Non-pigmented ciliary epithelial cell (primary cell): ENCODE data around the gene TTC9.

Source experiments
- DNase-seq: peaks from one replicate; pipeline ENCODE4 v3.0.0-alpha.2; 2010; ENCODE audit warnings: low read depth

Gene TTC9

DNA sequence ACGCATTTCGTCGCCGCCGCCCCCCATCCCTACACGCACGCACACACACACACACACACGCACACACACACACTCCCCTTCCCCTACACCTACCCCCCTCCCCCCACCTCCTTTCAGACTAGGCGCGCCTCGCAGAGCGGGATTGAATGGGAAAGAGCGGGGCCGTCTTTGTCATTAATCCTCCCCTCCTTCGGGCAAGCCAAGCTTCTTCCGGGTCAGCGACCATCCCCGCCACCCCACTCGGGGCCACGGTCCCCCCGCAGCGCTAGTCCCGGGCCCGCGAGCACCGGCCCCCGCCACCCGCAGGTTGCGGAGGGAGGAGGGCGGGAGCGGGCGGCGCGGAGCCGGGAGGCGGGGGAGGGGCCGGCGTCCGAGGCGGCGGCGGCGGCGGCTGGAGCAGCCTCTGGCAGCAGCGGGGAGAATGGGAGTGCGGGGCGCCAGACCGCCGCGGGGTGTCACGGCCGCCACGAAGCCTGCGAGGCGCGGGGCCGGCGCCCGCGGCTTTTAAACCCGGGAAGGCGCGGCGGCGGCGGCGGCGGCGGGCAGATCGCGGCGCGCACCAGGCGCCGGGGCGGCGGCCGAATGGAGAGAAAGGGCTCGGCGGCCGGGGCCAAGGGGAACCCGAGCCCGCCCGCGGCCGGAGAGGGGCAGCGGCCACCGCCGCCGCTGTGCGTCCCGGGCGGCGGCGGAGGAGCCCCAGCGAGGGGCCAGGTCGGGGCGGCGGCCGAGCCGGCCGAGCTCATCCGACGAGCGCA, at the start of gene TTC9:
Gene TTC9 (plus strand): TSS at position 369 of the 755 bp plus-strand sequence. CDS start 214 bp downstream, at position 583.
- no peak for DNase-seq

- DNase-seq, result no peak
Measured at GRCh38 chr14:70594461-70594860, 47.3 kb upstream of the TTC9 start.

DNA sequence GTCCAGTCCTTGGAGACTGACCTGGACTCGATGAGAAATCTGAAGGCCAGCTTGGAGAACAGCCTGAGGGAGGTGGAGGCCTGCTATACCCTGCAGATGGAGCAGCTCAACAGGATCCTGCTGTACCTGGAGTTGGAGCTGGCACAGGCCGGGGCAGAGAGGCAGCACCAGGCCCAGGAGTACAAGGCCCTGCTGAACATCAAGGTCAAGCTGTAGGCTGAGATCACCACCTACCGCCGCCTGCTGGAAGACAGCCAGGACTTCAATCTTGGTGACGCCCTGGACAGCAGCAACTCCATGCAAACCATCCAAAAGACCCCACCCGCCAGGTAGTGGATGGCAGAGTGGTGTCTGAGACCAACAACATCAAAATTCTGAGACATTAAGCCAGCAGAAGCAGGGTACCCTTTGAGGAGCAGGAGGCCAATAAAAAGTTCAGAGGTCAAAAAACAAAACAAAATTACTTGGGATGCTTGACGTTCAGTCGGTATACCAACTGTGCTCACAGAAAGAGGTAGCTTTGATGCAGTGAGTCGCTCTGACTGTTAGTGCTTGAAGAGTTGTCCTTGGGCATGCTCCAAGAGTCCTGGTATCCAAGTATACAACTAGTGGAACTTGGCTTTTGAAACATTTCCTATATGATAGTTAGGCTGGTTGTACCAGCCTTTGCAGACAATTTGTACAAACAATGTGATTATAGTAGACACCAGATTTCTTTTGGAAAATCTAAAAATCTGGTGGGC, 46.1 kb upstream of the TTC9 start:
- no peak for DNase-seq

- DNase-seq, result no peak
Measured at GRCh38 chr14:70597731-70598130, 44.0 kb upstream of the TTC9 start.

DNA sequence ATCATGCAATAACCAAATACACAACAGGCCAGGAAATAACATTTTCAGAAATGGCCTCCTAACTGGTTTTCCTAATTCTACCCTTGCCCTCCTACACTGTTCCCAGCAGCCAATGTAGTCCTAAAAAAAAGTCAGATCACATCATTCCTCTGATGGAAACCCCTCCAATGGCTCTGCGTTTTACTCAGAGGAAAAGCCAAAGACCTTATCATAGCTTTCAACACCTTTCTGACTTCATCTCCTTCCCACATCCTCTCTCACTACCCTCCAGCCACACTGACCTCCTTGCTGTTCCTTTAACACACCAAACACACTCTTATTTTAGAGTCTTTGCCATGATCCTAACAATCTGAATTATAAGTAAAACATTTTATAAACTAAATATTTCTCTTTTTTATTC, 42.4 kb upstream of the TTC9 start:
- DNase-seq, result no peak

- peak; percentile 56 for DNase-seq
Measured at GRCh38 chr14:70600382-70601157, 41.1 kb upstream of the TTC9 start, which contains the start of gene MED6. TSS of gene MED6 (minus strand) at chr14:70600655. CDS start at chr14:70600637, 18 bp downstream.

GRCh38 chr14:70601162-70601561, 40.6 kb upstream of the TTC9 start:
- peak; percentile 24 for DNase-seq

GRCh38 chr14:70602254-70602653, 39.5 kb upstream of the TTC9 start:
- DNase-seq, result no peak

GRCh38 chr14:70611216-70611615, 30.5 kb upstream of the TTC9 start:
- DNase-seq, result no peak

GRCh38 chr14:70616646-70617045, 25.1 kb upstream of the TTC9 start:
- DNase-seq, result no peak

DNA sequence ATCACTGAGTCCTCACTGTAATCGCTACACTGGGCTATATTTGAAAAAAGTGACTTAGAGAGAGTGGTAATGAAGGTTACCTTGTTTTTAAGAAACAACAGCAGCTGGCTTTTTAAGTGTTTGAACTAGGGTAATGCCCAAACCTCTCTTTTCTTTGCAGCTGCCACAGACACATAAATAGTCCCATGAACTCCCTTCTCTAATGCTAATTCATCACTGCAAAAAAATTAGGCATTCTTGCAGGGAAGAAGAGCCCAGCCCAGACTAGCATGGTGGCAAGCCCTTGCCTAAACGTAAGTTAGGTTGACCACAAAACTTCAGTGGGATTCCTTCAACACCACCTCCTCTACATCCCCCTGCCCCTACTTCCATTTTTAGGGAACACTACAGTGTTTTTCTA, 23.4 kb upstream of the TTC9 start:
- DNase-seq, result no peak

GRCh38 chr14:70619708-70620107, 22.0 kb upstream of the TTC9 start:
- no peak for DNase-seq

DNA sequence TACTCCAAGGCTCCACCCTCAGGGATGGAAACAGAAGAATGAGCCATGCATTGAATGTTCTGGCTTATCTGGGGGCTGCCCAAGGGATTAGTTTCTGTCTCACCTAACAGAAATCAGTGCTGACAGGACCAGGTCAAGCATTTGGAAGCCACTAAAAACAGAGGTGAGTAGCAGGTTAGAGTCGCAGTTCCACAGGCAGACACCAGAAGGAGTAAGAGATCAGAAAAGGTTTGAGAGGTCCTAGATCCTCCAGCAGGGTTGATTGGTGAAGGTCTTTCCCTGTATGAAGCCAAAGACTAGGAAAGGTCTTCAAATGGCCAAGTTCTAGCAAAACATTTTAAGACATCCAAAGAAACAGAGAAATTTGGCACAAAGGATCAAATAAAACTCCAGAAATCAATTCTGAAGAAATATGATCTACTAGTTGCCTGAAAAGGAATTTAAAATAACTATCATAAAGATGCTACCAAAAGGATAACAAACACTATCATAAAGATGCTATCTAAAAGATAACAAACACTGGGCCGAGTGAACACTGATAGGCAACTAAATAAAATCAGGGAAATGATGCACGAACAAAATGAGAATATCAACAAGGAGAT, 19.5 kb upstream of the TTC9 start:
- no peak for DNase-seq

DNA sequence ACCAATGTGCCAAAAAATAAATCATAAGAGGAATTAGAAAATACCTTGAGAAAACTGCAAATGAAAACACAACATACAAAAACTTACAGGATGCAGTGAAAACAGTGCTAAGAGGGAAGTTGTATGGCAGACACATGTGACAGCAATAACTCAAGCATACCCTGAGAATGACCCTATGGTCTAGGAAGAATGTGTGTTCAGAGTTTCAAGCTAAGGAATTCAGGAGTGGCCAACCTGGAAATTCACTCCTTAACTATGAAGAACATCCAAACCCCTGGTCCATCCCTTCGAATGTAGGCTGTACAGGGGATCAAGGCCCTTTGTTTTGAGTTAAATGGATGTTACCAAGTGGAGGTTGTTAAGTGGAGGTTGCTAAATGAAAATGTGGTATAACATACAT, 16.7 kb upstream of the TTC9 start:
- DNase-seq, result no peak

DNA sequence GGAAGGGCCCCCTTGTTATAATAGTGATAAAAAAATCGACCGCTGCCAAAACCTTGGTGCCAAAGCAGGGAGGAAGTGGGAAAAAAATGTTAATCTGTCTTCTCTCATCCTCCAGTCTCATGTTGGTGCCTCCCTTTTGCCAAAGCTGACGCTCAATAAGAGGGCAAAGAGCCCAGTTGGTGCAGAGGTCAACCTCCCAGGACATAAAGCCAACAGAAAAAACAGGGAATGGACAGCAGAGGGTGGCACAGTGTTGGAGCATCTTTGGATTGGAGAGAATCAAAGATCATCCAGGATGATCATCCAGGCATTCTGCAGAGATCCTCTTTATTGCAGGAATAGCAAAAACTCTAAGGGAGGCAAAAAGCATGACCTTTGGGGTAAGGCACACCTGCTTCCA, 9.8 kb upstream of the TTC9 start:
- DNase-seq, result no peak

DNA sequence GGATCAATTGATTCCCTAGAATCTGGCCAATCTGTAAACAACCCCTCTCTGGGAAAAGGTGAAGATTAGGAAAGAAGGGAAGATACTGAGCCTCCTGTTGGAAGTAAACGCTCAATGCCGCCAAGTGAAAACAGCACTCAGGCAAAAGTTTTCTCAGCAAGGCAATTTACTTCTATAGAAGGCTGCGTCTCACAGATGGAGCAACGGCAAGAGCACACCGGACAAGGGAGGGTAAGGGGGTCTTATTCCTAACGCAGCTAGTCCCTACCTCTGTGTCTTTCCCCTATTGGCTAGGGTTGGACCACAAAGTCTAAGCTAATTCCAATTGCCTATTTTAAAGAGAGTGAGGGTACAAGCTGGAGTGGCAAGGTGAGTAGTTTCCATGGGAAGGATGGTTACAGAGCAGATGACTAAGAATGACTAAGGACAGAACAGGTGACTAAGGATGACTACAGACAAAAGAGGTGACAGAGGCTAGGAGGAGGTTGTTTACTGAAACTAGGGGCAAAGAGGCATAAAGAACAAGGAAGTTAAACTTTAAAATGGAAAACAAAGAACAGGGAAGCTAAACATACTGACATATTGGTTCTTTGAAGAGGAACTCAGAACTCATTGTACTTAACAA, 5.6 kb upstream of the TTC9 start:
- DNase-seq, result no peak

DNA sequence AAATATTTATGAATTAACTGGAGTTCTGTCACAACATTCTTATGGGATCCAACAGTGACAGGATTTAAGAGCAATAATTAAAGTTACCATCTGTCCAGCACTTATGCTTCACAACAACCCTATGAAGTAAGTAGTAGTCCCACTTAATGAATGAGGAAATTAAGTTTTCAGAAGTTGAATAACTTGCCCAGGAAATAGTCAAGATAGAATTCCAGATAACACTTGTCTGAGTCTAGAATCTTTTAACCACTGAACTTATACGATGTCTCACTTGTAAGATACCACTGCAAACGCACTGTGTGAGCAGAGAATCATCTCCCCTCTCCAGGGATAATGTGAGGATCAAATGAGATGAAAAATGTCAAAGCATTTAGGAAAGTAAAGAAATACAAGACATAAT, 3.3 kb upstream of the TTC9 start:
- no peak for DNase-seq

DNA sequence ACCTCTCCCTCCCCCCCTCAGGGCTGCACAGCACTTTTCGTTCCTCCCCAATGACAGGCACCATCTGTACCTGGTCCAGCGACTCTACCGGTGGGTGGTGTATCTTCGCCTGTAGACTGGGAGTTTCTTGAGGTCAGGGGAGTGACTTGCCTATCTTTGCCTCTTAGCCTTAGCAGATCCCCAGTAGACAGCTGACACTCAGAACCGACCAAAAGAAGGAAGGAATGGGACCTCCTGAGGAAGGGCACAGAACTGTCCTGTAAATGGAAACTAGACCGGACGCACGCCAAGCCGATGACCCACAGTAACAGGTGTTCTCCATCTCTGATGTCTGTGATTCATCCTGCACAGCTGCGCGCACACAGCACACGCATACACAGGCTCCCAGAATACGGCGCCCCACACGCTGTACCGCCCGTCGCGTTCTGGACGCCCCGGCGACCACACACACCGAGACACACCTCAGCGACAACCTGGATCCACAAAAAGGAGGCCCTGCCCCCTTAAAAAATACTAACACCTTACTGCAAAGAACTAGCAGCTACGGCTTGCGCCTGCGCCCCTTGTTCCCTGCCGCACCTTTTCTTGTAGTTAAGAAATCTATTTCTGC, 673 bp upstream of the TTC9 start:
- DNase-seq, result peak; percentile 35

DNA sequence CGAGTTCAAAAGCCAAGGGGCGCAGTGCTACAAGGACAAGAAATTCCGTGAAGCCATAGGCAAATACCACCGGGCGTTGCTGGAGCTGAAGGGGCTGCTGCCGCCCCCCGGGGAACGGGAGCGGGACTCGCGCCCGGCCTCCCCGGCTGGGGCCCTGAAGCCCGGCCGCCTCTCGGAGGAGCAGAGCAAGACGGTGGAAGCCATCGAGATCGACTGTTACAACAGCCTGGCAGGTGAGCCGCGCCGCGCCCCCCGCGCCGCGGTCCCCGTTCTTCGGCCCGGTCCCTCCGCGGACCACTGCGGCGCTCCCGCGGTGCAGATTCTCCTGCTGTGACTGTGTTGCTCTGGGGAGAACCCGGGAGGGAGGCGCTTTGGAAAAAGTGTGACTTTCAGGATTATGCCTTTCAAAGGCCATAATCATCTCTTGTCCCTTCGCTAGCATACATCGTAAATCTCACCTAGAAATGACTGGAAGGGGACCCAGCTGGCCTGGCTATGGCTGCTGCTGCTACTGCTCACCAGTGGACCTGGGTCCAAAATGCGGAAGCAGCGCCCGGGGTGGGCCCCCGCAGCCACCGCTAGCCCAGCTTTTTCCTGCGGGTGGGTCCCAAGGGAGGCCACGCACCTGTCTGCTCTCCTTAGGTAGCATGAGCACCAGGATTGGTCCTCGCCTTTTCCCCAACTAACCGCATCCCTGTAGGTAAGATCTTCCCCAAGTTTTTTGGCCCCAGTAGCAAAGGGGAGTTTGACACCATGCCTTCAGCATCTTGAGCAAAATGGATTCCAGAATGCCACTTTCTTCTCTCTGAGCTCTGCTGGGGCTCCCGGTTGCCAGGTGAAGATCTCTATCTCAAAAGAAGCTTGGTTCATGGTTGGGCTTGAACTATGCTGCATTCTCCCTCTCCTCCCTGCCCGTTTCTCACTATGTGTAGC, 853 bp downstream of the TTC9 start:
- DNase-seq, result no peak

- DNase-seq, result no peak
Measured at GRCh38 chr14:70643967-70644366, 2.3 kb downstream of the TTC9 start.
